HFF-Myc (cell line): ENCODE data around the gene MCRIP1.

Experiments
- DNase-seq: peaks from one replicate; pipeline ENCODE4 v3.0.0-alpha.2; 2011; ENCODE audit warnings: low read depth; ENCODE audit errors: extremely low read depth
- H3K4me3 ChIP-seq: replicated peaks from 2 replicates; pipeline ENCODE4 v1.5.1; 2011; ENCODE audit warnings: low read depth, mild to moderate bottlenecking, control low read depth, low read length
- CTCF ChIP-seq: IDR thresholded peaks from 2 replicates; pipeline ENCODE4 v1.5.1; 2012; ENCODE audit warnings: mild to moderate bottlenecking, low read depth, low read length, control low read depth; ENCODE audit errors: missing control alignments

Gene MCRIP1

GRCh38 chr17:81831957-81832607 lies 1.0 kb downstream of the MCRIP1 start:
- peak overlapping the region; percentile 68 for H3K4me3 ChIP-seq
- DNase-seq, result no peak
- TF ChIP-seq CTCF, result no peak

GRCh38 chr17:81831563-81831956 lies 1.5 kb downstream of the MCRIP1 start:
- DNase-seq, result no peak
- peak overlapping the region; percentile 68 for H3K4me3 ChIP-seq
- no peak for TF ChIP-seq CTCF

- no peak for DNase-seq
- no peak for TF ChIP-seq CTCF
- H3K4me3 ChIP-seq, result no peak overlapping the region
Observed at GRCh38 chr17:81829858-81830257, 3.2 kb downstream of the MCRIP1 start.

GRCh38 chr17:81828656-81829055 lies 4.4 kb downstream of the MCRIP1 start:
- no peak for TF ChIP-seq CTCF
- no peak overlapping the region for H3K4me3 ChIP-seq
- no peak for DNase-seq

- DNase-seq, result no peak
- no peak overlapping the region for H3K4me3 ChIP-seq
- TF ChIP-seq CTCF, result no peak
Observed at GRCh38 chr17:81825841-81826466, 7.1 kb downstream of the MCRIP1 start.

GRCh38 chr17:81824595-81824994 lies 8.5 kb downstream of the MCRIP1 start:
- no peak for DNase-seq
- no peak for TF ChIP-seq CTCF
- H3K4me3 ChIP-seq, result no peak overlapping the region
